Activated T-helper 1 cell treated with anti-CD3 and anti-CD28 coated beads, Interleukin-12 subunit alpha, Interleukin-12 subunit beta, Interleukin-2, Interleukin-4 antibody, amounts not matched to agents 30 ng/mL and 10 ng/mL and 1 ng/mL, durations not matched to agents 14 hours and 24 hours and 36 hours (primary cell): ENCODE results near the gene DIPK1B. TPM values are rescaled to one million over a fixed set of nuclear protein-coding genes. Genes with fewer than 3 reads are reported as not detected.

Experiments used
- DNase-seq: peaks from one replicate; pipeline ENCODE4 v3.0.0; 2021; ENCODE audit warnings: low spot score
- H3K27ac Mint-ChIP-seq: one replicate; pipeline ENCODE4 v1.8.0; 2021; ENCODE audit warnings: mild to moderate bottlenecking, mixed read lengths
- H3K27me3 Mint-ChIP-seq: one replicate; pipeline ENCODE4 v1.8.0; 2022; ENCODE audit warnings: mild to moderate bottlenecking, moderate library complexity, mixed read lengths; ENCODE audit not compliant: insufficient read depth
- H3K36me3 Mint-ChIP-seq: one replicate; pipeline ENCODE4 v1.8.0; 2021; ENCODE audit warnings: low read depth, mixed read lengths
- H3K4me1 Mint-ChIP-seq: one replicate; pipeline ENCODE4 v1.8.0; 2021; ENCODE audit warnings: low read depth, mixed read lengths
- H3K4me3 Mint-ChIP-seq: one replicate; pipeline ENCODE4 v1.8.0; 2021; ENCODE audit warnings: mild to moderate bottlenecking, moderate library complexity, mixed read lengths
- H3K9me3 Mint-ChIP-seq: one replicate; pipeline ENCODE4 v1.8.0; 2021; ENCODE audit warnings: mixed read lengths
- intact Hi-C: fragments of 100-400 bp; cut with micrococcal nuclease; formaldehyde crosslinking; loops from one replicate; pipeline ENCODE4 v1.15.1; 2024
- total RNA-seq: library from RNA; stranded (reverse); gene quantifications from 2 replicates; pipeline ENCODE4 v1.2.3, GENCODE V29; 2022

DIPK1B gene
- total RNA-seq, 1 donor from 2014 or later: 0.88 TPM

DNA sequence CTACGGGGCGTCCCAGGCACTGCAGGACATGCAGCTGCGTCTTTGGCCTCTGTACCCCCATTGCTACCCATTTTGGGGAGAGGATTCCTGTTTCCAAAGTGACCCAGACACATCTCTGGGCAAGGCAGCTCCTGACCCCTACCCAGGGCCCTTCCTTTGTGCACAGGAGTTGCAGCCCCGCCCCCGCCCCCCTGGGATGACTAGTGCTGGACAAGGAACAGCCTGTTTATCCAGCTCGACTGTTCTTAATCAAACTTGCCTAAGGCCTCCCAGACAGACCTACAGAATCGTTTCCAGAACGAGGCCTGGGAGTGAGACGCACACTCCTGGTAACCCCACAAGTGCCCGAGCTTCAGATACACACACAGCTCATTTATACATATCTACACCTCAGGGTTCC lies 13.2 kb downstream of the DIPK1B start:
- Mint-ChIP-seq H3K27ac (no peak overlapping the region), H3K27me3 (peaks cover 4% of the 10 kb centered on the region), H3K36me3 (peaks cover 29% of the 10 kb centered on the region), H3K9me3 (no peaks in the 10 kb centered on the region), H3K4me3 (peak overlapping the region; percentile 98), H3K4me1 (peaks cover 25% of the 10 kb centered on the region)
- intact Hi-C loops: loop anchor here (5.0 kb wide), 1 partner anchor 122 kb away; the partner anchor contains the start of gene PHPT1
- DNase-seq: no peak

DNA sequence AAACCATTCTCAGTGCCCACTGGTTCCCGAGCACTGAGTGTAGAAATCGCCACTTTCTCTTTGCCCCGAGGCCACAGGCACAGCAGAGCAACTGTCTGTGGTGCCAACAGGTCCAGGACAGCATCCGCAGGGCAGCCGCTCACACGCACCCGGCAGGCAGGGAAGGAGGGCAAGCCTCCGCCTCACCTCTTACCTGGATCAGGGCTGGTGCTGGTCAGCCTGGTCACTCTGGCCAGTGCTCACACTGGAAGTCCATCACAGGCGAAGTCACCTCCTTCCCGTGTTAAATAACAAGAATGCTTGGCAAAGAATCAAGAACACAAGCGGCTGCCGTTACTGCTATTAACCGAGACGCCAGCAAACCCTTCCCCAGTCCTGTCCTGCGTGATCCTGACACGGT lies 13.7 kb downstream of the DIPK1B start:
- peaks cover 25% of the 10 kb centered on the region for H3K4me1 Mint-ChIP-seq

GRCh38 chr9:136726631-136727191 lies 14.3 kb downstream of the DIPK1B start:
- Mint-ChIP-seq H3K4me3 (peak overlapping the region; percentile 98), H3K9me3 (no peaks in the 10 kb centered on the region), H3K4me1 (peaks cover 25% of the 10 kb centered on the region), H3K27ac (peak overlapping the region; percentile 88), H3K27me3 (peaks cover 4% of the 10 kb centered on the region), H3K36me3 (peaks cover 26% of the 10 kb centered on the region)
- DNase-seq: peak; percentile 21
- intact Hi-C loops: loop anchor here (1.0 to 5.0 kb wide), 2 partner anchors 121 to 241 kb away; partner anchors contain the start of gene PHPT1

More for the DNA sequence above, 13.7 kb downstream of the DIPK1B start:
- intact Hi-C loops: loop anchor here (5.0 kb wide), 1 partner anchor 121 kb away; the partner anchor contains the start of gene PHPT1
- no peak for DNase-seq
- H3K36me3 Mint-ChIP-seq: peaks cover 28% of the 10 kb centered on the region
- H3K9me3 Mint-ChIP-seq: no peaks in the 10 kb centered on the region
- H3K27me3 Mint-ChIP-seq: peaks cover 4% of the 10 kb centered on the region
- peak overlapping the region; percentile 88 for H3K27ac Mint-ChIP-seq
- peak overlapping the region; percentile 98 for H3K4me3 Mint-ChIP-seq

GRCh38 chr9:136728080-136728547 lies 15.7 kb downstream of the DIPK1B start:
- Mint-ChIP-seq H3K9me3 (no peaks in the 10 kb centered on the region), H3K27me3 (peaks cover 4% of the 10 kb centered on the region), H3K4me1 (peaks cover 25% of the 10 kb centered on the region), H3K4me3 (peak overlapping the region; percentile 57), H3K27ac (no peak overlapping the region), H3K36me3 (peaks cover 26% of the 10 kb centered on the region)
- peak; percentile 89 for DNase-seq
- intact Hi-C loops: loop anchor here (1.0 to 5.0 kb wide), 3 partner anchors 27 to 119 kb away; partner anchors contain the start of genes AGPAT2 and PHPT1

- H3K36me3 Mint-ChIP-seq: peaks cover 23% of the 10 kb centered on the region
- H3K27me3 Mint-ChIP-seq: peaks cover 4% of the 10 kb centered on the region
- H3K4me1 Mint-ChIP-seq: peaks cover 25% of the 10 kb centered on the region
- intact Hi-C loops: loop anchor here (1.0 to 5.0 kb wide), 3 partner anchors 27 to 119 kb away; partner anchors contain the start of genes AGPAT2 and PHPT1
- peak overlapping the region; percentile 65 for H3K4me3 Mint-ChIP-seq
- DNase-seq: no peak
- H3K9me3 Mint-ChIP-seq: no peaks in the 10 kb centered on the region
- H3K27ac Mint-ChIP-seq: no peak overlapping the region
Measured at GRCh38 chr9:136728548-136729123, 16.3 kb downstream of the DIPK1B start.

GRCh38 chr9:136729144-136729543 lies 16.8 kb downstream of the DIPK1B start:
- H3K27me3 Mint-ChIP-seq: peaks cover 4% of the 10 kb centered on the region
- H3K36me3 Mint-ChIP-seq: peaks cover 19% of the 10 kb centered on the region
- peak overlapping the region; percentile 65 for H3K4me3 Mint-ChIP-seq
- intact Hi-C loops: loop anchor here (2.0 to 5.0 kb wide), 2 partner anchors 42 to 118 kb away; partner anchors contain the start of genes AGPAT2 and PHPT1
- no peak for DNase-seq
- no peaks in the 10 kb centered on the region for H3K9me3 Mint-ChIP-seq
- H3K4me1 Mint-ChIP-seq: peaks cover 27% of the 10 kb centered on the region
- peak overlapping the region; percentile 52 for H3K27ac Mint-ChIP-seq

- intact Hi-C loops: loop anchor here (2.0 to 5.0 kb wide), 2 partner anchors 43 to 117 kb away; partner anchors contain the start of genes AGPAT2 and PHPT1
- Mint-ChIP-seq H3K27ac (peak overlapping the region; percentile 29), H3K36me3 (peaks cover 16% of the 10 kb centered on the region), H3K9me3 (no peaks in the 10 kb centered on the region), H3K27me3 (peaks cover 4% of the 10 kb centered on the region), H3K4me3 (peak overlapping the region; percentile 65), H3K4me1 (peaks cover 27% of the 10 kb centered on the region)
- DNase-seq: no peak
Measured at GRCh38 chr9:136729926-136730325, 17.6 kb downstream of the DIPK1B start.

DNA sequence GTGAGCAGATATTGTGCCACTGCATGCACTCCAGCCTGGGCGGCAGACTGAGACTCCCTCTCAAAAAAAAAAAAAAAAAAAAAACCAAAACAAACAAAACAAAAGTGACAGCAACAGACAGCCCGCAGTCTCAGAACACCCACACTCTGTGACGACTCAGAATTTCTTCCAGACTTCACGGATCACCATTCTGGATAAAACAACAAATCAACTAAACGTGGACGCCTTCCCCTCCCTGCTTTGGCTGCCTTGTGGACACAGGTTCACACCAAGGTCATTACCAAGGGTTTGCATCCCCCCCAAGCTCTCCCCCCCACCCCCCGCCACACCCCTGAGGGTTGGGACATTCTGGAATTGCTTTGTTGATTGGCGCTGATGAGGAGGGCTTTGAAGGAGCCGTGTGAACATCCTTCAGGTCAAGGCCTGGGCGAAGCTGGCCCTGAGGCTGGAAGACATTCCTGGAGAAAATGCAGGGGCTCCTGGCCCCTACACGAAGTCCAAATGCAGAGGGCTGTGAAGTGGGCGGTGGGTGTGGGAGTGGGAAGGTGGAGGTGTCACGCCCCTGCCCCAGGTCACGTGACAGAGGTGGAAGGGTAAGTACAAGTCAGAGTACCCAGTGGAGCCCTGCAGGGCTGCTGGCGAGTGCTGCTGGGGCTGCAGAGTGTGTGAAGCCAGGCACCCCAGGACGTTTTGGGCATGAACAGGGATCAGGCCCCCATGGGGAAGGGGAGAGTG lies 20.2 kb downstream of the DIPK1B start:
- Mint-ChIP-seq H3K4me1 (peaks cover 15% of the 10 kb centered on the region), H3K4me3 (no peak overlapping the region), H3K36me3 (no peaks in the 10 kb centered on the region), H3K9me3 (no peaks in the 10 kb centered on the region), H3K27me3 (peaks cover 6% of the 10 kb centered on the region), H3K27ac (no peak overlapping the region)
- no peak for DNase-seq
- intact Hi-C loops: no loop called here

DNA sequence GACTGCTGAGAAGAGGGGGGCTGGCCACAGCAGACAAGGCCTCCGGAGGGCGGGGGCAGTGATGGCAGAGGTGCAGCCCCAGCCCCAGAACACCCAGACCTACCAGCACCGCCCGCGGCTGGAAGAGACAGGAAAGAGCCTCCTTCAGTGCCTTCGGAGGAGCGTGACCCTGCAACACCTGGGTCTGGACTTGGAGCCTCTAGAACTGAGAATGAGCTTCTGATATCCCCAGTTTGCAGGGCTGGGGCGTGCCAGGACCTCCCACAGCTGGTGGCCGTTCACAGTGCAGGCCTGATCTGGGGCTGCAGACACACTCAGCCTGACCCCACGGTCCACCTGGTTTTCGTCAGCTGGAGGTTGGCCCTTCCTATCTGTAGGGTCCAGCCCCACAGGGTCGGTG lies 21.2 kb downstream of the DIPK1B start:
- no peaks in the 10 kb centered on the region for H3K36me3 Mint-ChIP-seq
- peaks cover 6% of the 10 kb centered on the region for H3K27me3 Mint-ChIP-seq
- H3K4me3 Mint-ChIP-seq: no peak overlapping the region
- intact Hi-C loops: no loop called here
- peaks cover 15% of the 10 kb centered on the region for H3K4me1 Mint-ChIP-seq
- H3K27ac Mint-ChIP-seq: peak overlapping the region; percentile 40
- no peaks in the 10 kb centered on the region for H3K9me3 Mint-ChIP-seq
- no peak for DNase-seq

GRCh38 chr9:136734837-136735496 lies 22.6 kb downstream of the DIPK1B start:
- H3K36me3 Mint-ChIP-seq: no peaks in the 10 kb centered on the region
- no peak for DNase-seq
- H3K4me1 Mint-ChIP-seq: peaks cover 8% of the 10 kb centered on the region
- intact Hi-C loops: no loop called here
- no peaks in the 10 kb centered on the region for H3K9me3 Mint-ChIP-seq
- H3K27me3 Mint-ChIP-seq: peaks cover 2% of the 10 kb centered on the region
- H3K4me3 Mint-ChIP-seq: no peak overlapping the region
- no peak overlapping the region for H3K27ac Mint-ChIP-seq

GRCh38 chr9:136735812-136736480 lies 23.6 kb downstream of the DIPK1B start:
- Mint-ChIP-seq H3K27ac (no peak overlapping the region), H3K27me3 (peaks cover 5% of the 10 kb centered on the region), H3K4me3 (no peak overlapping the region), H3K9me3 (no peaks in the 10 kb centered on the region), H3K4me1 (peaks cover 8% of the 10 kb centered on the region), H3K36me3 (no peaks in the 10 kb centered on the region)
- no peak for DNase-seq
- intact Hi-C loops: no loop called here

DNA sequence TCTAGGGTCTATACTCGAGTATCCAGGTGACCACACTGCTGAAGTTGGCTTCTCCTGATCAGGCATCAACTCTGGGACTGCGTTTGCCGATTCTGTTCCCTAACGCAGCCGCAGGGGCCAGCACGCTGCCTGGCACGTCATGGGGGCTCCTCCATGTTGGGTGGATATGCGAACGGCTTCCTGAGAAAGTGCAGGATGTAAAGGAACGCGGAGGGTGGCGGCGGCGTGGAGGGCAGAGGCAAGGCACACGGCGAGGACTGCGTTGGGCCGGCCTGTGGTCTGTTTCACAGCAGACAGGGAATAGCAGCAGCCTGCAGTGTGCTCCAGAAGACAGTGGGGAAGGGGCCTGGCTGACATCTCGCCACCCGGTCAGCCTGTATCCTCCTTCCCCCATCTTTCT lies 26.6 kb downstream of the DIPK1B start:
- intact Hi-C loops: no loop called here
- no peak for DNase-seq
- no peaks in the 10 kb centered on the region for H3K9me3 Mint-ChIP-seq
- H3K36me3 Mint-ChIP-seq: no peaks in the 10 kb centered on the region
- no peak overlapping the region for H3K27ac Mint-ChIP-seq
- peaks cover 5% of the 10 kb centered on the region for H3K27me3 Mint-ChIP-seq
- H3K4me1 Mint-ChIP-seq: peaks cover 13% of the 10 kb centered on the region
- no peak overlapping the region for H3K4me3 Mint-ChIP-seq
